A549 (cell line): ENCODE measurements around the gene NTN5. TPM values are rescaled to one million over a fixed set of nuclear protein-coding genes. Genes with fewer than 3 reads are reported as not detected.

Source experiments
- ATAC-seq, 2 experiments: fragments of 200-7000 bp in 1 of 2; fragments of >200 bp in 1 of 2; cut with Nextera tagmentation in 1 of 2; cut with Tn5 transposase in 1 of 2; 3 replicates each; pipeline versions ENCODE4 v1.8.0 to v1.9.1; 2018 to 2020; ENCODE audit warnings: mild to moderate bottlenecking in 1 of 2, moderate library complexity in 1 of 2
- CTCF ChIA-PET: fragments of 300-600 bp; sonication (Branson Sonifier 250); formaldehyde crosslinking; extraction: SDS; loops from one replicate; lab custom pipeline; 2021; ENCODE audit warnings: antibody characterized with exemption, inconsistent platforms; lab: Yijun Ruan, JAX
- POLR2A ChIA-PET: fragments of 350-600 bp; formaldehyde crosslinking; extraction: SDS; loops from one replicate; lab custom pipeline; 2021; ENCODE audit warnings: antibody characterized with exemption, inconsistent platforms; lab: Yijun Ruan, JAX
- DNase-seq, 2 experiments: peaks; one replicate each; pipeline versions ENCODE4 v3.0.0 to v3.0.0-alpha.2; 2011 to 2016; ENCODE audit warnings: low read depth in 1 of 2, low spot score in 1 of 2
- FAIRE-seq: peaks from 2 replicates; lab custom pipeline; 2011; peaks lifted over from hg19 to GRCh38; lab: Jason Lieb, UNC
- H3K27ac ChIP-seq, 2 experiments: fragments of >200 bp; sonication (Bioruptor Twin); formaldehyde crosslinking; 3 replicates each; pipeline ENCODE4 v1.5.1; 2016 to 2017
- H3K4me1 ChIP-seq: fragments of >200 bp; sonication (Bioruptor Twin); formaldehyde crosslinking; 3 replicates; pipeline ENCODE4 v1.6.1; 2016
- H3K4me2 ChIP-seq: fragments of >200 bp; sonication (Bioruptor Twin); formaldehyde crosslinking; 3 replicates; pipeline ENCODE4 v1.6.1; 2016
- H3K4me3 ChIP-seq: fragments of >200 bp; sonication (Bioruptor Twin); formaldehyde crosslinking; 3 replicates; pipeline ENCODE4 v1.5.1; 2016
- H3K9me3 ChIP-seq: fragments of >200 bp; sonication (Bioruptor Twin); formaldehyde crosslinking; 3 replicates; pipeline ENCODE4 v1.6.1; 2016
- BHLHE40 ChIP-seq: IDR thresholded peaks from 2 replicates; pipeline ENCODE4 v1.6.1; 2012; ENCODE audit warnings: low read depth, low read length, inconsistent platforms
- CBX8 ChIP-seq: fragments of 200-600 bp; sonication (generic); IDR thresholded peaks from 2 replicates; pipeline ENCODE4 v1.6.1; 2016
- EHMT2 ChIP-seq: fragments of 200-600 bp; sonication (generic); IDR thresholded peaks from 2 replicates; pipeline ENCODE4 v1.6.1; 2016; ENCODE audit warnings: antibody characterized with exemption, low read depth, mild to moderate bottlenecking, moderate library complexity
- EP300 ChIP-seq, 2 experiments: fragments of >200 bp; sonication (Bioruptor Twin); formaldehyde crosslinking; IDR thresholded peaks; 2 replicates in 1 of 2; 3 replicates in 1 of 2; pipeline ENCODE4 v1.6.1; 2016 to 2017
- ESRRA ChIP-seq: fragments of 150-350 bp; IDR thresholded peaks from 2 replicates; pipeline ENCODE4 v1.6.1; 2014; ENCODE audit warnings: mild to moderate bottlenecking, low read length, borderline replicate concordance
- FOSL2 ChIP-seq, 2 experiments: fragments of 450-650 bp in 1 of 2; fragments of >200 bp in 1 of 2; sonication (Bioruptor Twin) in 1 of 2; formaldehyde crosslinking; IDR thresholded peaks; 2 replicates each; pipeline versions ENCODE4 v1.5.0 to v1.6.1; 2016 to 2020; ENCODE audit warnings: mild to moderate bottlenecking in 1 of 2, moderate library complexity in 1 of 2
- HDAC2 ChIP-seq: fragments of 200-600 bp; sonication (generic); IDR thresholded peaks from 2 replicates; pipeline ENCODE4 v1.6.1; 2016
- HOXA7 ChIP-seq: fragments of 250-450 bp; sonication (Bioruptor Pico); IDR thresholded peaks from 2 replicates; pipeline ENCODE4 v1.5.0; 2020; ENCODE audit warnings: mild to moderate bottlenecking, moderate library complexity
- JUNB ChIP-seq: fragments of >200 bp; sonication (Bioruptor Twin); formaldehyde crosslinking; IDR thresholded peaks from 2 replicates; pipeline ENCODE4 v1.6.1; 2016
- MAFK ChIP-seq: fragments of 450-650 bp; IDR thresholded peaks from 2 replicates; pipeline ENCODE4 v1.6.1; 2014; ENCODE audit not compliant: partially characterized antibody
- NR3C1 ChIP-seq: fragments of >200 bp; sonication (Bioruptor Twin); formaldehyde crosslinking; IDR thresholded peaks from 3 replicates; pipeline ENCODE4 v1.6.1; 2017
- POLR2A ChIP-seq: IDR thresholded peaks from 2 replicates; pipeline ENCODE4 v1.6.1; 2012; ENCODE audit warnings: mild to moderate bottlenecking, low read length
- RAD21 ChIP-seq, 2 experiments: fragments of >200 bp in 1 of 2; sonication (Bioruptor Twin) in 1 of 2; formaldehyde crosslinking in 1 of 2; IDR thresholded peaks in 1 of 2; conservative IDR thresholded peaks in 1 of 2; 2 replicates in 1 of 2; 3 replicates in 1 of 2; pipeline ENCODE4 v1.6.1; 2012 to 2018; ENCODE audit warnings: inconsistent platforms in 1 of 2
- RFX5 ChIP-seq: fragments of 450-650 bp; IDR thresholded peaks from 2 replicates; pipeline ENCODE4 v1.7.1; 2014; ENCODE audit warnings: antibody characterized with exemption, mild to moderate bottlenecking, moderate library complexity
- TFCP2L1 ChIP-seq: fragments of 250-450 bp; sonication (Bioruptor Pico); IDR thresholded peaks from 2 replicates; pipeline ENCODE4 v1.5.0; 2021; ENCODE audit warnings: mild to moderate bottlenecking
- ZC3H11A ChIP-seq: fragments of 450-650 bp; IDR thresholded peaks from 2 replicates; pipeline ENCODE4 v1.6.1; 2014; ENCODE audit warnings: antibody characterized with exemption, mild to moderate bottlenecking
- ZFP36 ChIP-seq: fragments of 450-650 bp; IDR thresholded peaks from 2 replicates; pipeline ENCODE4 v1.6.1; 2014; ENCODE audit warnings: borderline replicate concordance; ENCODE audit not compliant: partially characterized antibody
- ZNF302 ChIP-seq: fragments of 250-450 bp; sonication (Bioruptor Pico); IDR thresholded peaks from 2 replicates; pipeline ENCODE4 v1.9.0; 2021; ENCODE audit warnings: inconsistent platforms, mild to moderate bottlenecking, moderate library complexity
- ZSCAN20 ChIP-seq: fragments of 250-450 bp; sonication (Bioruptor Pico); IDR thresholded peaks from 2 replicates; pipeline ENCODE4 v1.8.0; 2022; ENCODE audit warnings: mild to moderate bottlenecking, moderate library complexity
- WGBS: methylation state at CpG from one replicate; pipeline ENCODE4 v1.1.6; 2017; ENCODE audit errors: missing lambda C conversion rate; 5-methylcytosine and 5-hydroxymethylcytosine counted together
- polyA plus RNA-seq, 4 experiments: library from polyadenylated mRNA; depleted of rRNA in 3 of 4; stranded (reverse); fragments of >200 nt; fragmentation: RNase III in 1 of 4; extraction: RNeasy Plus Mini Kit Qiagen cat#74134 plus additional on column Dnase treatment in 1 of 4; gene quantifications; 2 replicates in 3 of 4; 3 replicates in 1 of 4; pipeline ENCODE4 v1.2.3, GENCODE V29; 2011 to 2017
- TF ChIP-seq, protein P1 (sequence below): IDR thresholded peaks from 2 replicates; pipeline ENCODE4 v1.6.1; 2012; ENCODE audit warnings: low read depth, borderline replicate concordance
- TF ChIP-seq, protein P2 (sequence below): IDR thresholded peaks from 2 replicates; pipeline ENCODE4 v1.6.1; 2012
- TF ChIP-seq, protein P3 (sequence below): IDR thresholded peaks from 2 replicates; pipeline ENCODE4 v1.6.1; 2012
- TF ChIP-seq, protein P4 (sequence below): fragments of 250-450 bp; sonication (Bioruptor Pico); IDR thresholded peaks from 2 replicates; pipeline ENCODE4 v1.5.0; 2021; ENCODE audit warnings: mild to moderate bottlenecking, moderate library complexity, borderline replicate concordance
- TF ChIP-seq, protein P5 (sequence below): fragments of 250-450 bp; sonication (Bioruptor Pico); IDR thresholded peaks from 2 replicates; pipeline ENCODE4 v1.5.0; 2020; ENCODE audit warnings: low read depth, mild to moderate bottlenecking, moderate library complexity

The NTN5 gene
- polyA plus RNA-seq, 2 of the 4 experiments (the other 2 are of a cell fraction), result 0.18 to 0.22 TPM

DNA sequence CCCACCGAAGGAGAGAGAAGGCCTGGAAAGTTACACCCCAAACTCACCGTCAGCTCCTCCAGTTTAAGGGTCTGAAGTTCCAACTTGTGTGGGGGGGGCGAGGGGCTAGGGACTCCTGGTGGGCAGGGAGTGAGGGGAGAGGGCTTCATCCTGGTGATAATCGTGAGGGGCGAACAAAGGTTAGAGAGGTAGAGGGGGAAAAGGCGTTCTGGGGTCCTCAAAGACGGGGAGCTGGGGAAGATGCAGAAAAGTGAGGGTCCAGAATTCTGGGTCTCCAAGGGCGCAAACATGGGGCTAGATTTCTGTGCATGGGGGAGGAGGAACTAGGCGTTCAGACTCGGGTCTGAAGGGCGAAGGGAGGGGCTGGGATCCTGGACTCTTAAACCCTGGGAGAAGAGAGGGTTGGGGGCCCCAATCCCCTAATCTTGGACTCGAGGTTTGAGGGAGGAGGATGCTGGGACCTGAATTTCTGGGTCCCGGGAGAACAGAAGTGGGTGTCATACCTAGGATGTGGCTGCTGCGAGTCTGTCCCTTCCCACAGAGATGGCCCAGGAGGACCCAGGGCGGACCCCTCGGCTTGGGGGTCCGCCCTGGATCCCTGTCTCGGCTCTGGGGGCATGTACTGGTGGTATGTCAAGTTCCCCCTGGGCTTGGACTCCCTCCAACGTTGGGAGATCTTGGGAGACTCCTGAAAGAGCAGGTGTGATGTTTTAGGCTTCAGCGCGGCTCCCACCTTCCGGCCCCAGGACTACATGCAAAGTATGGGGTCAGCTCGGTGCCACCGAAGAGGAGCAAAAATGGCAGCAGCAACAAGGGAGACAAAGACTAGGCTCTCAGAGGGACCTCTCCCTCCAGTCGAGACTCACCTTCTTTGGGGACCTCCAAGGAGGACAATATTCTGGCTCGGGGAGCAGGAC lies 42.2 kb upstream of the NTN5 start:
- peaks cover 16% of the 10 kb centered on the region for H3K4me1 ChIP-seq
- H3K4me2 ChIP-seq, result peak overlapping the region; percentile 94
- WGBS, result 51% methylated on average over 26 of the region's 26 CpGs
- ChIA-PET POLR2A (interaction anchor here (0.8 to 1.4 kb wide), 3 partner anchors 24 to 96 kb away, joined by 3 to 5 read pairs (median 4); partner anchors contain the start of genes RPL18 and SPHK2), CTCF (interaction anchor here (1.0 to 5.4 kb wide), 11 partner anchors 9 to 121 kb away, joined by 3 to 31 read pairs (median 6); partner anchors contain the start of genes CA11 and HSD17B14)
- TF ChIP-seq BHLHE40, result no peak
- no peak for TF ChIP-seq HDAC2
- TF ChIP-seq NR3C1, result no peak
- TF ChIP-seq, protein P1, sequence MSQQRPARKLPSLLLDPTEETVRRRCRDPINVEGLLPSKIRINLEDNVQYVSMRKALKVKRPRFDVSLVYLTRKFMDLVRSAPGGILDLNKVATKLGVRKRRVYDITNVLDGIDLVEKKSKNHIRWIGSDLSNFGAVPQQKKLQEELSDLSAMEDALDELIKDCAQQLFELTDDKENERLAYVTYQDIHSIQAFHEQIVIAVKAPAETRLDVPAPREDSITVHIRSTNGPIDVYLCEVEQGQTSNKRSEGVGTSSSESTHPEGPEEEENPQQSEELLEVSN, result no peak
- TF ChIP-seq HOXA7 (CRISPR knock-in tag), result no peak
- TF ChIP-seq, protein P2, sequence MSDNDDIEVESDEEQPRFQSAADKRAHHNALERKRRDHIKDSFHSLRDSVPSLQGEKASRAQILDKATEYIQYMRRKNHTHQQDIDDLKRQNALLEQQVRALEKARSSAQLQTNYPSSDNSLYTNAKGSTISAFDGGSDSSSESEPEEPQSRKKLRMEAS, result no peak
- no peak for TF ChIP-seq CBX8
- TF ChIP-seq MAFK, result no peak
- DNase-seq (no peak), ATAC-seq (no peak), FAIRE-seq (no peak)
- peak overlapping the region; percentile 55 for H3K4me3 ChIP-seq
- H3K9me3 ChIP-seq, result no peaks in the 10 kb centered on the region
- peak overlapping the region; percentile 86 to 90 for H3K27ac ChIP-seq

DNA sequence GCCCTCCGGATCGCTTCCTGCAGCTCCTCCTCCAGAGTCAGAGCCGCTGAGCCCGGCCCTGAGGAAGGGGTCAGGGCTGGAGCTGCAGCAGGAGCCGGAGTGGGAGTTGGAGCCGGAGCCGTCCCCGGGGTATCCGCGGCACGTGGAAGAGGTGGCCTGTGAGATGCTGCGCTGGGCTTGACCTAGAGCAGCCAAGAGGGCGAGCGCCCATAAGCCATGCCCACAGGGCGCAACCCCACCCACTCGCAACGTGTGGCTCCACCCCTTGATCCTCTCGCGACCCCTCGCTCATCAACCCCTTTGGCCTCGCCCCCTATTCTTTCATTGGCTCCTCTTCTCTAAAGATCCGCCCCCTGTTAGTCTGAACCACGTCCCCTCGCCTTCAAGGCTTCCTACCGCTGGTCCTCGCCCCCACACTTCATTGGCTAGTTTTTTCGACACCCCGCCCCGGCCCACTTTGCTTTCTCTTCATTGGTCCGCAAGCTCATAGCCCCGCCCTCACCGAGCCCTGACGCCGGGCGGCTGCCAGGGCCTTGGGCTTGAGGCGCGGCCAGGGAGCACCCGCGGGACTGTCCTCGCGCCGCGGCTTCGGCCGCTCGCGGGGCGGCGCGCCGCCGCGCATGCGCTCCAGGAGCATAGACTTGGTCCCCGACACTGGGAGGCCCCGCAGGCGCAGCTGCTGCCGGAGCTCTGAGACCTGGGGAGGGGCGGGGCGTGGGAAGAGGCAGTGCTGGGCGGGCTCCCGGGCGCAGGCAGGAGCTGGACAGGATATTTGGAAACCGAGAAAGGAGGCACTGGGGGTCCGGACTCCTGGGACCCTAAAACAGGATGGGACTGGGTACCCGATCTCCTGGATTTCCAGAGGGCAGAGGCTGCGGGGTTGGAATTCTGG lies 41.3 kb upstream of the NTN5 start:
- ChIA-PET CTCF (interaction anchor here (1.0 to 5.4 kb wide), 18 partner anchors 8 to 129 kb away, joined by 3 to 31 read pairs (median 6); partner anchors contain the start of genes CA11, FUT2 and HSD17B14), POLR2A (interaction anchor here (0.8 to 1.4 kb wide), 6 partner anchors 18 to 95 kb away, joined by 3 to 5 read pairs (median 3); partner anchors contain the start of genes FUT2, IZUMO1, RPL18 and SPHK2)
- peak; percentile 100 for DNase-seq
- H3K4me1 ChIP-seq, result peaks cover 16% of the 10 kb centered on the region
- peak overlapping the region; percentile 94 for H3K4me2 ChIP-seq
- peak overlapping the region; percentile 86 to 90 for H3K27ac ChIP-seq
- WGBS, result under 1% methylated on average over 38 of the region's 67 CpGs
- TF ChIP-seq EP300 (IDR thresholded peaks at IDR 0.05), result no peak
- TF ChIP-seq ZC3H11A, result no peak
- no peak for TF ChIP-seq JUNB
- TF ChIP-seq NR3C1, result no peak
- TF ChIP-seq, protein P3, sequence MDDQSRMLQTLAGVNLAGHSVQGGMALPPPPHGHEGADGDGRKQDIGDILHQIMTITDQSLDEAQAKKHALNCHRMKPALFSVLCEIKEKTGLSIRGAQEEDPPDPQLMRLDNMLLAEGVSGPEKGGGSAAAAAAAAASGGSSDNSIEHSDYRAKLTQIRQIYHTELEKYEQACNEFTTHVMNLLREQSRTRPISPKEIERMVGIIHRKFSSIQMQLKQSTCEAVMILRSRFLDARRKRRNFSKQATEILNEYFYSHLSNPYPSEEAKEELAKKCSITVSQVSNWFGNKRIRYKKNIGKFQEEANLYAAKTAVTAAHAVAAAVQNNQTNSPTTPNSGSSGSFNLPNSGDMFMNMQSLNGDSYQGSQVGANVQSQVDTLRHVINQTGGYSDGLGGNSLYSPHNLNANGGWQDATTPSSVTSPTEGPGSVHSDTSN, result 0 out of 2 replicates have a peak, but pooled peaks have one; percentile 26
- TF ChIP-seq, protein P4, sequence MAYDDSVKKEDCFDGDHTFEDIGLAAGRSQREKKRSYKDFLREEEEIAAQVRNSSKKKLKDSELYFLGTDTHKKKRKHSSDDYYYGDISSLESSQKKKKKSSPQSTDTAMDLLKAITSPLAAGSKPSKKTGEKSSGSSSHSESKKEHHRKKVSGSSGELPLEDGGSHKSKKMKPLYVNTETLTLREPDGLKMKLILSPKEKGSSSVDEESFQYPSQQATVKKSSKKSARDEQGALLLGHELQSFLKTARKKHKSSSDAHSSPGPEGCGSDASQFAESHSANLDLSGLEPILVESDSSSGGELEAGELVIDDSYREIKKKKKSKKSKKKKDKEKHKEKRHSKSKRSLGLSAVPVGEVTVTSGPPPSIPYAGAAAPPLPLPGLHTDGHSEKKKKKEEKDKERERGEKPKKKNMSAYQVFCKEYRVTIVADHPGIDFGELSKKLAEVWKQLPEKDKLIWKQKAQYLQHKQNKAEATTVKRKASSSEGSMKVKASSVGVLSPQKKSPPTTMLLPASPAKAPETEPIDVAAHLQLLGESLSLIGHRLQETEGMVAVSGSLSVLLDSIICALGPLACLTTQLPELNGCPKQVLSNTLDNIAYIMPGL (CRISPR knock-in tag), result no peak
- no peak for TF ChIP-seq TFCP2L1
- TF ChIP-seq FOSL2 (IDR thresholded peaks at IDR 0.05), result no peak
- TF ChIP-seq FOSL2 (CRISPR knock-in tag; IDR thresholded peaks at IDR 0.05), result no peak
- TF ChIP-seq EHMT2, result no peak
- TF ChIP-seq, protein P1, result peak; percentile 82
- no peak for TF ChIP-seq HDAC2
- TF ChIP-seq CBX8, result no peak
- TF ChIP-seq, protein P2, result peak; percentile 53
- no peak for TF ChIP-seq ZNF302 (CRISPR knock-in tag)
- no peak; the same call in none of the 2 replicates for TF ChIP-seq RFX5
- TF ChIP-seq ESRRA, result no peak
- TF ChIP-seq, protein P5, sequence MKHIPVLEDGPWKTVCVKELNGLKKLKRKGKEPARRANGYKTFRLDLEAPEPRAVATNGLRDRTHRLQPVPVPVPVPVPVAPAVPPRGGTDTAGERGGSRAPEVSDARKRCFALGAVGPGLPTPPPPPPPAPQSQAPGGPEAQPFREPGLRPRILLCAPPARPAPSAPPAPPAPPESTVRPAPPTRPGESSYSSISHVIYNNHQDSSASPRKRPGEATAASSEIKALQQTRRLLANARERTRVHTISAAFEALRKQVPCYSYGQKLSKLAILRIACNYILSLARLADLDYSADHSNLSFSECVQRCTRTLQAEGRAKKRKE (CRISPR knock-in tag), result no peak
- no peak for TF ChIP-seq ZFP36
- peak; percentile 83 for TF ChIP-seq POLR2A
- TF ChIP-seq RAD21 (conservative IDR thresholded peaks at IDR 0.05 in 1 of 2, IDR thresholded peaks at IDR 0.05 in 1 of 2), result no peak
- no peak for TF ChIP-seq ZSCAN20 (CRISPR knock-in tag)
- H3K4me3 ChIP-seq, result peak overlapping the region; percentile 68
- peak; percentile 92 for ATAC-seq
- FAIRE-seq, result peak; percentile 97
- H3K9me3 ChIP-seq, result no peaks in the 10 kb centered on the region
